ENCODE results near the gene RABGEF1. TPM values are rescaled to one million over a fixed set of nuclear protein-coding genes. Genes with fewer than 3 reads are reported as not detected.
"Not testable (repeated sequence)": the region's sequence is repeated elsewhere in the genome, so short reads cannot be mapped to it uniquely, and the experiment has no call there.

The RABGEF1 gene
- total and polyA plus RNA-seq, 7 donors, result 12.0 to 23.2 (median 18.7) TPM

- 73 to 93% (median 79%) methylated on average over 8 of the region's 8 CpGs for WGBS, 3 donors
- no peak overlapping the region for H3K27ac ChIP-seq
- TF ChIP-seq CTCF (IDR thresholded peaks at IDR 0.05), result no peak
- no peak for ATAC-seq
- intact Hi-C loops (cut with DNase I), result no loop called here
- H3K36me3 ChIP-seq (ENCODE audit: insufficient read depth in 1 of 2, low read depth in 1 of 2), result no peaks in the 10 kb centered on the region
- DNase-seq, result no peak
- H3K9me3 ChIP-seq, result no peaks in the 10 kb centered on the region
- peaks cover 45% of the 10 kb centered on the region for H3K4me1 ChIP-seq
- no peaks in the 10 kb centered on the region for H3K27me3 ChIP-seq (ENCODE audit: insufficient read depth in 3 of 3, low read length in 2 of 3)
- H3K4me3 ChIP-seq, result no peak overlapping the region
Measured at GRCh38 chr7:66751945-66752344, 11.4 kb downstream of the RABGEF1 start.

- no peak for TF ChIP-seq CTCF (IDR thresholded peaks at IDR 0.05)
- no peak for DNase-seq
- no peaks in the 10 kb centered on the region for H3K27me3 ChIP-seq (ENCODE audit: insufficient read depth in 3 of 3, low read length in 2 of 3)
- peaks cover 0 to 3% of the 10 kb centered on the region in 2 donors for H3K36me3 ChIP-seq (ENCODE audit: insufficient read depth in 1 of 2, low read depth in 1 of 2)
- no peak overlapping the region for H3K4me3 ChIP-seq
- H3K9me3 ChIP-seq, result no peaks in the 10 kb centered on the region
- no peak for ATAC-seq
- no peak overlapping the region for H3K27ac ChIP-seq
- intact Hi-C loops (cut with DNase I), result no loop called here
- peaks cover 29% of the 10 kb centered on the region for H3K4me1 ChIP-seq
- WGBS, 3 donors, result 93 to 97% (median 96%) methylated on average over 4 of the region's 4 CpGs
Measured at GRCh38 chr7:66754541-66754940, 14.0 kb downstream of the RABGEF1 start.

GRCh38 chr7:66755059-66755458 lies 14.5 kb downstream of the RABGEF1 start:
- H3K36me3 ChIP-seq (ENCODE audit: insufficient read depth in 1 of 2, low read depth in 1 of 2); DNase-seq; H3K27me3 ChIP-seq (ENCODE audit: insufficient read depth in 3 of 3, low read length in 2 of 3); intact Hi-C loops (cut with DNase I); ATAC-seq; H3K27ac ChIP-seq; H3K4me3 ChIP-seq; H3K9me3 ChIP-seq: not testable (repeated sequence)
- 95 to 99% (median 99%) methylated on average over 4 of the region's 4 CpGs for WGBS, 3 donors
- peaks cover 27% of the 10 kb centered on the region for H3K4me1 ChIP-seq

GRCh38 chr7:66756227-66756626 lies 15.7 kb downstream of the RABGEF1 start:
- WGBS, 3 donors, result 81 to 86% (median 81%) methylated on average over 2 of the region's 3 CpGs
- H3K36me3 ChIP-seq (ENCODE audit: insufficient read depth in 1 of 2, low read depth in 1 of 2); ATAC-seq; intact Hi-C loops (cut with DNase I); H3K9me3 ChIP-seq; H3K4me3 ChIP-seq; H3K27me3 ChIP-seq (ENCODE audit: insufficient read depth in 3 of 3, low read length in 2 of 3); H3K27ac ChIP-seq; DNase-seq: not testable (repeated sequence)
- H3K4me1 ChIP-seq, result peaks cover 16% of the 10 kb centered on the region

GRCh38 chr7:66756889-66757288 lies 16.4 kb downstream of the RABGEF1 start:
- Histone ChIP-seq H3K4me3 (no peak overlapping the region), H3K9me3 (no peaks in the 10 kb centered on the region), H3K27ac (no peak overlapping the region), H3K4me1 (peaks cover 12% of the 10 kb centered on the region), H3K36me3 (ENCODE audit: insufficient read depth in 1 of 2, low read depth in 1 of 2) (peaks cover 0 to 3% of the 10 kb centered on the region in 2 donors), H3K27me3 (ENCODE audit: insufficient read depth in 3 of 3, low read length in 2 of 3) (no peaks in the 10 kb centered on the region)
- DNase-seq (no peak), ATAC-seq (no peak)
- no peak for TF ChIP-seq CTCF (IDR thresholded peaks at IDR 0.05)
- intact Hi-C loops (cut with DNase I), result no loop called here

GRCh38 chr7:66757939-66758338 lies 17.4 kb downstream of the RABGEF1 start:
- 73 to 77% (median 73%) methylated on average over 6 of the region's 6 CpGs for WGBS, 3 donors
- intact Hi-C loops (cut with DNase I), result no loop called here
- Histone ChIP-seq H3K36me3 (ENCODE audit: insufficient read depth in 1 of 2, low read depth in 1 of 2) (peaks cover 0 to 3% of the 10 kb centered on the region in 2 donors), H3K4me1 (peaks cover 12% of the 10 kb centered on the region), H3K27ac (no peak overlapping the region), H3K4me3 (no peak overlapping the region), H3K9me3 (no peaks in the 10 kb centered on the region), H3K27me3 (ENCODE audit: insufficient read depth in 3 of 3, low read length in 2 of 3) (no peaks in the 10 kb centered on the region)
- DNase-seq (no peak), ATAC-seq (no peak)
- TF ChIP-seq CTCF (IDR thresholded peaks at IDR 0.05), result no peak

All from psoas muscle (tissue), 8 donors.